ENCODE data around the gene CPLX4.
A peak's percentile ranks its signal among the peaks of the same experiment; 100 is the strongest.

CPLX4 gene

DNA sequence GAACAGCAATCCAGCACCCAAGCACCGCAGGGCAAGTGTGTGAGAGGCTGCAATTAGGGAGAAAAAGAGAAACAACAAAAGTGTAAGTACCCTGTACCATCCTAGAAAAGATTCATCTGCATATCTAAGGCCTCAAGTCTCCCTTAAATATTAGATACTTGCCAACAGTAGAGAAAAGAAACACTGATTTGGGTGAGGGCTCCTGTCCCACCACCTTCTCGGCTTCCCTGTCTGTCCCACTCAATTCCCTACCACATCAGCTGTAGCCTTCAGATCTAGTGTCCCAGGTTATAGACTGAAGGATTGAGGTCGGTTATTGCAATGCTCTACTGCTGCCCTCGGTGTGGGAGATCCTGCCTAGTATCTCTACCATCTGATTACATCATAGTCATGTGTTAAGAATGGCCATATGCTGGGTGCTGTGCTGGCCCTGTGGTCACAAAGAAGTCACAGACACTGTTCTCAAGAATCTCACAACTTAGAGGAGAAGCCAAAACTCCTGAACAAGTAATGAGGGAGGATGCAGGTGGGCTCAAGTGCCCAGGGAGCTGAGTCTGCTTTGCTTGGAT, 47.7 kb downstream of the CPLX4 start:
- TF ChIP-seq, protein P1, sequence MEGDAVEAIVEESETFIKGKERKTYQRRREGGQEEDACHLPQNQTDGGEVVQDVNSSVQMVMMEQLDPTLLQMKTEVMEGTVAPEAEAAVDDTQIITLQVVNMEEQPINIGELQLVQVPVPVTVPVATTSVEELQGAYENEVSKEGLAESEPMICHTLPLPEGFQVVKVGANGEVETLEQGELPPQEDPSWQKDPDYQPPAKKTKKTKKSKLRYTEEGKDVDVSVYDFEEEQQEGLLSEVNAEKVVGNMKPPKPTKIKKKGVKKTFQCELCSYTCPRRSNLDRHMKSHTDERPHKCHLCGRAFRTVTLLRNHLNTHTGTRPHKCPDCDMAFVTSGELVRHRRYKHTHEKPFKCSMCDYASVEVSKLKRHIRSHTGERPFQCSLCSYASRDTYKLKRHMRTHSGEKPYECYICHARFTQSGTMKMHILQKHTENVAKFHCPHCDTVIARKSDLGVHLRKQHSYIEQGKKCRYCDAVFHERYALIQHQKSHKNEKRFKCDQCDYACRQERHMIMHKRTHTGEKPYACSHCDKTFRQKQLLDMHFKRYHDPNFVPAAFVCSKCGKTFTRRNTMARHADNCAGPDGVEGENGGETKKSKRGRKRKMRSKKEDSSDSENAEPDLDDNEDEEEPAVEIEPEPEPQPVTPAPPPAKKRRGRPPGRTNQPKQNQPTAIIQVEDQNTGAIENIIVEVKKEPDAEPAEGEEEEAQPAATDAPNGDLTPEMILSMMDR (IDR thresholded peaks at IDR 0.05; ENCODE audit: extremely low read depth, insufficient read depth, missing control alignments) = no peak
- in situ Hi-C loops (cut with MboI; ENCODE audit: low pct_unique_long_range_greater_than_20kb, low sequenced_read_pairs, unreplicated experiment) = no loop called here
- peak; percentile 39 for DNase-seq (ENCODE audit: low spot score)

- in situ Hi-C loops (cut with MboI; ENCODE audit: low pct_unique_long_range_greater_than_20kb, low sequenced_read_pairs, unreplicated experiment) = no loop called here
- TF ChIP-seq, protein P1 (IDR thresholded peaks at IDR 0.05; ENCODE audit: extremely low read depth, insufficient read depth, missing control alignments) = no peak
- DNase-seq (ENCODE audit: low spot score) = no peak
These were observed 48.8 kb downstream of the CPLX4 start for GRCh38 chr18:59269563-59270119.

DNA sequence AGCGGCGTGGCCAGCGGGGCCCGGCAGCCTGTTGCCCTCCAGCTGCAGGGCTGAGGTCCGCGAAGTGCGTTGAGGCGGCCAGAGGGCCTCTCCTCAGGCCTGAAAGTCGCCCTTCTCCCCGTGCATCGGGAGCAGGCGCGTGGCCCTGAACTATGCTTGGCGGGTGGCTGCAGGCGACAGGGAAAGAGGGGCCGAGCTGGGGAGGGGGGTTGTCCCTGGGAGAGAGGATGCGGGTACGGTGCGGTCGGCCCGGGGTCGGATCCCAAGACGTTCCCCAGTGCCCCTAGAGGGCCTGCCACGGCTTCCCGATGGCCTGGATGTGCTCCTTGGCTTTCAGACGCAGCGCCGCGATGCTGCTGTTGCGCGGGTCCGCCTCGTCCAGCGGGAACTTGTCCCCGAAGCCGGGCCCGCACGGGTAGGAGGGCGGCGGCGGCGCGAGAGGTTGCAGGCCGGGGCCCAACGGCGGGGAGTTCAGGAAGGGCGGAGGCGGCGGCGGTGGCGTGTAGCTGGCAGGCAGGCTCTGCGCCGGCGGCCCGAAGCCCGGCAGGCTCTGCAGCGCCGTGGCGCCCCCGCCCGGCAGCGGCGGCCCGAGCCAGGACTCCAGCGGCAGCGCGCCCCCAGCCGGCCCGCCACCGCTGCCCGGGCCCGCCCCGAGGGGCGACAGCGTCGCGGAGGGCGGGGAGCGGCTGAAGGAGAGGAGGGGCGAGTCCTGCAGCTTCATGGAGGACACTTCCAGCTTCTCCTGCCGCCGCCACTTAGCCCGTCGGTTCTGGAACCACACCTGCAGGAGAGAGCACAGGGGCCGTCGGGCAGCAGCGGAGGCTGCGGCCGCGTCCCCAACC, 49.5 kb downstream of the CPLX4 start:
- in situ Hi-C loops (cut with MboI; ENCODE audit: low pct_unique_long_range_greater_than_20kb, low sequenced_read_pairs, unreplicated experiment) = no loop called here
- peak; percentile 89 for DNase-seq (ENCODE audit: low spot score)
- TF ChIP-seq, protein P1 (IDR thresholded peaks at IDR 0.05; ENCODE audit: extremely low read depth, insufficient read depth, missing control alignments) = peak; percentile 67

DNA sequence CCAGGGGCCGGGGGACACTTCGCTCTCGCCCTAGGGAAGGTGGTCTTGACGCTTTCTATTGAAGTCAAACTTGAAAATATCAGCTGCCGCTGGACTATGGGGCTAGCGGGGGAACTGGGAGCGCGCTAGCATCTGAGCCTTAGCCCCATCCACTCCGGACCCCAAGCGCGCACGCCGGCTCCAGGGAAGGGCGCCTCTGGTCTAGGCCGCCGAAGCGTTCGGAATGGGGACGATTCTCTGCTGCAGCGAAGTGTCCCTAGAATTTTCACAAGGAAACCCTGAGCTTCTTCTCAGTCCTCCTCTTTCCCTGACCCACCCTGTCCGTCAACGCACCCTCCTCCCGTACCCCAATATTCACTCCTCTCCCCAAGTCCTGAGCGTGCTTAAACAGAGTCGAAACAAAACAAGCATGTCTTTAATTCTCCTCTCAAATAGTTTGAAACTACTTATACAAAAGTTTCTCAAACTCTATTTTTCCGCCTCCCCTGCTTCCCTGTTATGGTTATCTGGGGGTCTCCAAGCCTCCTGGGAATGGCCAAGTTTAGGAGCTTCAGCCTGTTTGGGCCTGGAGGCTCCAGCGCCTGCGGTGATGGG, 50.2 kb downstream of the CPLX4 start:
- in situ Hi-C loops (cut with MboI; ENCODE audit: low pct_unique_long_range_greater_than_20kb, low sequenced_read_pairs, unreplicated experiment) = no loop called here
- TF ChIP-seq, protein P1 (IDR thresholded peaks at IDR 0.05; ENCODE audit: extremely low read depth, insufficient read depth, missing control alignments) = no peak
- DNase-seq (ENCODE audit: low spot score) = peak; percentile 23

DNA sequence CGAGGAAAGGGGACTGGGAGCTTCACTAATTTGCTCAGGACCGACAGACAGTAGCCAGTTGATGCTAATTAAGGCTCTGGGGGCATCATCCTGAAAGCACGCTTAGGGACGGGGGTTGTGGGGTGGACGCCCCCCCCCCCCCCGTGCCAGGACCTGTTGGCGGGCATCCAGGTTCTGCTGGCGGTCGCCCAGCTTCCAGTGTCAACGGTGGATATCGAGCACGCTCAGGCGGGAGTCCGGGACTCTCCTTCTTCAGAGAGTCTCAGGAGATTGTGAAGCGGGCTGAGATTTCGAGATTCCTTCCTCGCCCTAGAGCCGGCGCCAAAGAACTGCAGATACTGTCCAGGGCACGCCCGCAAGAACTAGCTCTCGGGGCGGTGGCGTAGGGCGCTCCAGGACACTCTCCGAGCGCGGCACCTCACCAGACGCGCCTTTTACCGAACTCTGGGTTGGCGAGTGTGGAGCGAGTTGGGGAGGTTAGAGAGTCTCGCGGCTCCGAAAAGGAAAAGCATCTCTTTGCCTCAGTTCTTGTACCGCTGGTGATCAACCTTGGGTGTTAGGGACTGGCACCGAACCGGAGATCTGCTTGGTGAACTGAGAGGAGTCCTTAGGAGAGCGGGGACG, 50.8 kb downstream of the CPLX4 start:
- DNase-seq (ENCODE audit: low spot score) = peak; percentile 40
- TF ChIP-seq, protein P1 (IDR thresholded peaks at IDR 0.05; ENCODE audit: extremely low read depth, insufficient read depth, missing control alignments) = no peak
- in situ Hi-C loops (cut with MboI; ENCODE audit: low pct_unique_long_range_greater_than_20kb, low sequenced_read_pairs, unreplicated experiment) = no loop called here

GRCh38 chr18:59266886-59267502, 51.5 kb downstream of the CPLX4 start:
- in situ Hi-C loops (cut with MboI; ENCODE audit: low pct_unique_long_range_greater_than_20kb, low sequenced_read_pairs, unreplicated experiment) = no loop called here
- no peak for DNase-seq (ENCODE audit: low spot score)
- TF ChIP-seq, protein P1 (IDR thresholded peaks at IDR 0.05; ENCODE audit: extremely low read depth, insufficient read depth, missing control alignments) = no peak
